Fibroblast of peridontal ligament (primary cell): ENCODE measurements around the gene TMEM97.
A peak's percentile ranks its signal among the peaks of the same experiment; 100 is the strongest.
"Not testable (repeated sequence)": the region's sequence is repeated elsewhere in the genome, so short reads cannot be mapped to it uniquely, and the experiment has no call there.

ENCODE experiments used
- DNase-seq: peaks from one replicate; pipeline ENCODE4 v3.0.0-alpha.2; 2010; ENCODE audit errors: extremely low read depth

The TMEM97 gene

GRCh38 chr17:28318759-28319597, at the start of gene TMEM97:
TMEM97 (plus strand) TSS chr17:28319200; CDS start chr17:28319240, 40 bp downstream.
- peak; percentile 96 for DNase-seq

GRCh38 chr17:28270055-28270454, 48.9 kb upstream of the TMEM97 start:
- no peak for DNase-seq

- DNase-seq: no peak
Observed at GRCh38 chr17:28270926-28271325, 48.1 kb upstream of the TMEM97 start.

- no peak for DNase-seq
Observed at GRCh38 chr17:28271431-28271830, 47.6 kb upstream of the TMEM97 start.

- peak; percentile 65 for DNase-seq
Observed at GRCh38 chr17:28272166-28272565, 46.8 kb upstream of the TMEM97 start.

- DNase-seq: not testable (repeated sequence)
Observed at GRCh38 chr17:28273341-28273740, 45.7 kb upstream of the TMEM97 start.

- no peak for DNase-seq
Observed at GRCh38 chr17:28274591-28275265, 44.3 kb upstream of the TMEM97 start.

GRCh38 chr17:28276011-28276410, 43.0 kb upstream of the TMEM97 start:
- no peak for DNase-seq

- peak; percentile 57 for DNase-seq
Observed at GRCh38 chr17:28279411-28279810, 39.6 kb upstream of the TMEM97 start.

GRCh38 chr17:28280826-28281225, 38.2 kb upstream of the TMEM97 start:
- DNase-seq: no peak

GRCh38 chr17:28282596-28282995, 36.4 kb upstream of the TMEM97 start:
- peak; percentile 90 for DNase-seq

GRCh38 chr17:28285965-28286364, 33.0 kb upstream of the TMEM97 start:
- no peak for DNase-seq

GRCh38 chr17:28290703-28291102, 28.3 kb upstream of the TMEM97 start:
- peak; percentile 18 for DNase-seq

GRCh38 chr17:28291780-28292330, 27.1 kb upstream of the TMEM97 start:
- DNase-seq: no peak

GRCh38 chr17:28292878-28293277, 26.1 kb upstream of the TMEM97 start:
- not testable (repeated sequence) for DNase-seq

- no peak for DNase-seq
Observed at GRCh38 chr17:28293994-28294393, 25.0 kb upstream of the TMEM97 start.

- DNase-seq: no peak
Observed at GRCh38 chr17:28295677-28296578, 23.1 kb upstream of the TMEM97 start.

- no peak for DNase-seq
Observed at GRCh38 chr17:28298449-28298848, 20.6 kb upstream of the TMEM97 start.

- DNase-seq: no peak
Observed at GRCh38 chr17:28306954-28307401, 12.0 kb upstream of the TMEM97 start.

GRCh38 chr17:28313841-28314240, 5.2 kb upstream of the TMEM97 start:
- no peak for DNase-seq

- no peak for DNase-seq
Observed at GRCh38 chr17:28315846-28316705, 2.9 kb upstream of the TMEM97 start.
